Choroid plexus epithelial cell (primary cell): ENCODE results near the gene LILRB3.
"Not testable (repeated sequence)": the region's sequence is repeated elsewhere in the genome, so short reads cannot be mapped to it uniquely, and the experiment has no call there.

Source experiments
- DNase-seq: peaks from one replicate; pipeline ENCODE4 v3.0.0-alpha.2; 2010; ENCODE audit warnings: low read depth
- H3K4me3 ChIP-seq: 2 replicates; pipeline ENCODE4 v1.5.1; 2011; ENCODE audit warnings: low read depth, mild to moderate bottlenecking, control low read depth, low read length, moderate library complexity
- CTCF ChIP-seq: conservative IDR thresholded peaks from 2 replicates; pipeline ENCODE4 v1.5.1; 2011; ENCODE audit warnings: low read depth, mild to moderate bottlenecking, control low read depth, inconsistent platforms, low read length, moderate library complexity

Gene LILRB3

GRCh38 chr19:54204767-54205468 is 17.9 kb downstream of the LILRB3 start:
- TF ChIP-seq CTCF = no peak
- DNase-seq = no peak
- H3K4me3 ChIP-seq = no peak overlapping the region

- H3K4me3 ChIP-seq = no peak overlapping the region
- TF ChIP-seq CTCF = no peak
- no peak for DNase-seq
These were observed 19.6 kb downstream of the LILRB3 start for GRCh38 chr19:54203151-54203611.

GRCh38 chr19:54201980-54202379 is 20.8 kb downstream of the LILRB3 start:
- DNase-seq = peak; percentile 28
- H3K4me3 ChIP-seq = peak overlapping the region; percentile 66
- TF ChIP-seq CTCF = no peak

GRCh38 chr19:54201172-54201701 is 21.6 kb downstream of the LILRB3 start:
- peak overlapping the region; percentile 66 for H3K4me3 ChIP-seq
- TF ChIP-seq CTCF = no peak
- peak; percentile 17 for DNase-seq

- no peak for DNase-seq
- H3K4me3 ChIP-seq = no peak overlapping the region
- no peak for TF ChIP-seq CTCF
These were observed 23.4 kb downstream of the LILRB3 start for GRCh38 chr19:54199401-54199800.

- DNase-seq = no peak
- no peak for TF ChIP-seq CTCF
- H3K4me3 ChIP-seq = no peak overlapping the region
These were observed 25.7 kb downstream of the LILRB3 start for GRCh38 chr19:54197121-54197520.

- TF ChIP-seq CTCF = no peak
- DNase-seq = no peak
- H3K4me3 ChIP-seq = no peak overlapping the region
These were observed 26.3 kb downstream of the LILRB3 start for GRCh38 chr19:54196536-54196935.

GRCh38 chr19:54194463-54194862 is 28.3 kb downstream of the LILRB3 start:
- H3K4me3 ChIP-seq = not testable (repeated sequence)

More at GRCh38 chr19:54194463-54194862, 28.3 kb downstream of the LILRB3 start:
- not testable (repeated sequence) for DNase-seq
